Measurements from ENCODE around the gene DNAJC6.

The DNAJC6 gene

DNA sequence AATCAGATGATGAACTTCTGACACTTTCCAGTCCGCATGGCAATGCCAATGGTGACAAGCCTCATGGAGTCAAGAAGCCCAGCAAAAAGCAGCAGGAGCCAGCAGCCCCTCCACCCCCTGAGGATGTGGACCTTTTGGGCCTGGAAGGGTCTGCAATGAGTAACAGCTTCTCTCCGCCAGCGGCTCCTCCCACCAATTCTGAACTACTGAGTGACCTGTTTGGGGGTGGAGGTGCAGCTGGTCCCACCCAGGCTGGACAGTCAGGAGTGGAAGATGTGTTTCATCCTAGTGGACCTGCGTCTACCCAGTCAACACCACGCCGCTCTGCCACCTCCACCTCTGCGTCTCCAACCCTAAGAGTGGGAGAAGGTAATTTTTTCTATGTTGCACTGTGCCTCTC, 83.2 kb downstream of the DNAJC6 start:
- Histone ChIP-seq H3K4me1 (ENCODE audit: insufficient read depth, low read length, poor library complexity, severe bottlenecking) (no peaks in the 10 kb centered on the region), H3K9ac (ENCODE audit: low read depth, low read length, poor library complexity, severe bottlenecking) (no peak overlapping the region), H3K9me2 (replicated peaks; ENCODE audit: low read depth, low read length) (no peaks in the 10 kb centered on the region), H3F3A (ENCODE audit: low read depth) (no peaks in the 10 kb centered on the region), H2AFZ (ENCODE audit: low read length) (no peak overlapping the region), H3K9me3 (ENCODE audit: insufficient read depth, low read depth, low read length) (no peaks in the 10 kb centered on the region), H4K20me1 (ENCODE audit: insufficient read depth, low read length, poor library complexity, severe bottlenecking) (no peaks in the 10 kb centered on the region), H3K4me3 (ENCODE audit: low read length, poor library complexity, severe bottlenecking) (no peak overlapping the region), H3K79me2 (ENCODE audit: insufficient read depth, low read length) (no peaks in the 10 kb centered on the region), H3K27me3 (ENCODE audit: insufficient read depth, low read length, poor library complexity, severe bottlenecking) (no peaks in the 10 kb centered on the region), H3K4me2 (ENCODE audit: low read depth, low read length, poor library complexity, severe bottlenecking) (no peak overlapping the region), H3K36me3 (ENCODE audit: insufficient read depth, low read length) (peaks cover 19% of the 10 kb centered on the region; the same call in 1 of the 2 replicates)
- TF ChIP-seq EZH2phosphoT487 (IDR thresholded peaks at IDR 0.05; ENCODE audit: borderline replicate concordance) (no peak), CTCF (conservative IDR thresholded peaks at IDR 0.05; ENCODE audit: low read length) (no peak)

- H3K79me2 ChIP-seq (ENCODE audit: insufficient read depth, low read length), result no peaks in the 10 kb centered on the region
- H2AFZ ChIP-seq (ENCODE audit: low read length), result no peak overlapping the region
- H3K4me3 ChIP-seq (ENCODE audit: low read length, poor library complexity, severe bottlenecking), result no peak overlapping the region
- no peaks in the 10 kb centered on the region for H3K27me3 ChIP-seq (ENCODE audit: insufficient read depth, low read length, poor library complexity, severe bottlenecking)
- H3K4me1 ChIP-seq (ENCODE audit: insufficient read depth, low read length, poor library complexity, severe bottlenecking), result no peaks in the 10 kb centered on the region
- H4K20me1 ChIP-seq (ENCODE audit: insufficient read depth, low read length, poor library complexity, severe bottlenecking), result no peaks in the 10 kb centered on the region
- H3K4me2 ChIP-seq (ENCODE audit: low read depth, low read length, poor library complexity, severe bottlenecking), result no peak overlapping the region
- no peaks in the 10 kb centered on the region for H3K9me2 ChIP-seq (replicated peaks; ENCODE audit: low read depth, low read length)
- peaks cover 17% of the 10 kb centered on the region; the same call in 1 of the 2 replicates for H3K36me3 ChIP-seq (ENCODE audit: insufficient read depth, low read length)
- H3K9me3 ChIP-seq (ENCODE audit: insufficient read depth, low read depth, low read length), result no peaks in the 10 kb centered on the region
- H3F3A ChIP-seq (ENCODE audit: low read depth), result no peaks in the 10 kb centered on the region
- no peak overlapping the region for H3K9ac ChIP-seq (ENCODE audit: low read depth, low read length, poor library complexity, severe bottlenecking)
- no peak for TF ChIP-seq EZH2phosphoT487 (IDR thresholded peaks at IDR 0.05; ENCODE audit: borderline replicate concordance)
- TF ChIP-seq CTCF (conservative IDR thresholded peaks at IDR 0.05; ENCODE audit: low read length), result no peak
These were observed 84.0 kb downstream of the DNAJC6 start for GRCh38 chr1:65393347-65393746.

GRCh38 chr1:65393928-65394327, 84.6 kb downstream of the DNAJC6 start:
- H2AFZ ChIP-seq (ENCODE audit: low read length), result no peak overlapping the region
- no peaks in the 10 kb centered on the region for H3F3A ChIP-seq (ENCODE audit: low read depth)
- TF ChIP-seq EZH2phosphoT487 (IDR thresholded peaks at IDR 0.05; ENCODE audit: borderline replicate concordance) (no peak), CTCF (conservative IDR thresholded peaks at IDR 0.05; ENCODE audit: low read length) (no peak)
- H4K20me1 ChIP-seq (ENCODE audit: insufficient read depth, low read length, poor library complexity, severe bottlenecking), result no peaks in the 10 kb centered on the region
- no peaks in the 10 kb centered on the region for H3K9me3 ChIP-seq (ENCODE audit: insufficient read depth, low read depth, low read length)
- no peaks in the 10 kb centered on the region for H3K79me2 ChIP-seq (ENCODE audit: insufficient read depth, low read length)
- peaks cover 14% of the 10 kb centered on the region; the same call in 1 of the 2 replicates for H3K36me3 ChIP-seq (ENCODE audit: insufficient read depth, low read length)
- H3K4me3 ChIP-seq (ENCODE audit: low read length, poor library complexity, severe bottlenecking), result no peak overlapping the region
- no peaks in the 10 kb centered on the region for H3K4me1 ChIP-seq (ENCODE audit: insufficient read depth, low read length, poor library complexity, severe bottlenecking)
- no peaks in the 10 kb centered on the region for H3K9me2 ChIP-seq (replicated peaks; ENCODE audit: low read depth, low read length)
- H3K9ac ChIP-seq (ENCODE audit: low read depth, low read length, poor library complexity, severe bottlenecking), result no peak overlapping the region
- H3K27me3 ChIP-seq (ENCODE audit: insufficient read depth, low read length, poor library complexity, severe bottlenecking), result no peaks in the 10 kb centered on the region
- no peak overlapping the region for H3K4me2 ChIP-seq (ENCODE audit: low read depth, low read length, poor library complexity, severe bottlenecking)
